Neuronal stem cell (in vitro differentiated cells): ENCODE data around the gene CYP2U1.

ENCODE experiments used
- DNase-seq: peaks from one replicate; pipeline ENCODE4 v3.0.0-alpha.2; 2013; ENCODE audit warnings: low spot score
- H2AFZ ChIP-seq: one replicate; pipeline ENCODE4 v1.6.1; 2013; ENCODE audit warnings: mild to moderate bottlenecking, low read length, inconsistent platforms
- H2AK5ac ChIP-seq: 2 replicates; pipeline ENCODE4 v1.6.1; 2013; ENCODE audit warnings: low read depth, mild to moderate bottlenecking, inconsistent platforms, low read length, moderate library complexity, mixed read lengths
- H2BK120ac ChIP-seq: 2 replicates; pipeline ENCODE4 v1.6.1; 2013; ENCODE audit warnings: low read depth, mild to moderate bottlenecking, inconsistent platforms, low read length, moderate library complexity, mixed read lengths
- H2BK12ac ChIP-seq: one replicate; pipeline ENCODE4 v1.6.1; 2013; ENCODE audit warnings: low read length, inconsistent platforms
- H2BK15ac ChIP-seq: 2 replicates; pipeline ENCODE4 v1.6.1; 2013; ENCODE audit warnings: mild to moderate bottlenecking, low read length, inconsistent platforms, mixed read lengths
- H2BK5ac ChIP-seq: one replicate; pipeline ENCODE4 v1.6.1; 2013; ENCODE audit warnings: inconsistent platforms, mild to moderate bottlenecking, low read length, moderate library complexity
- H3K14ac ChIP-seq: one replicate; pipeline ENCODE4 v1.6.1; 2013; ENCODE audit warnings: low read length, inconsistent platforms
- H3K18ac ChIP-seq: 2 replicates; pipeline ENCODE4 v1.6.1; 2013; ENCODE audit warnings: low read length, inconsistent platforms
- H3K23ac ChIP-seq: 2 replicates; pipeline ENCODE4 v1.6.1; 2013; ENCODE audit warnings: low read depth, mild to moderate bottlenecking, mixed read lengths, low read length, inconsistent platforms; ENCODE audit not compliant: poor library complexity
- H3K27ac ChIP-seq: replicated peaks from 3 replicates; pipeline ENCODE4 v1.5.1; 2013; ENCODE audit warnings: low read length, inconsistent platforms
- H3K27me3 ChIP-seq, 3 experiments: 2 replicates each; pipeline ENCODE4 v1.6.1; 2013; ENCODE audit warnings: low read length in 3 of 3, mild to moderate bottlenecking in 2 of 3, inconsistent platforms in 1 of 3, low read depth in 1 of 3, mixed read lengths in 1 of 3, moderate library complexity in 1 of 3; ENCODE audit not compliant: control insufficient read depth in 3 of 3, insufficient read depth in 3 of 3
- H3K36me3 ChIP-seq, 2 donors: replicated peaks in 1 of 2; 2 replicates each; pipeline ENCODE4 v1.6.1; 2013; ENCODE audit warnings: low read length in 2 of 2; ENCODE audit not compliant: control insufficient read depth in 2 of 2, insufficient read depth in 2 of 2
- H3K4ac ChIP-seq: 2 replicates; pipeline ENCODE4 v1.6.1; 2013; ENCODE audit warnings: inconsistent platforms, mild to moderate bottlenecking, low read length, moderate library complexity
- H3K4me1 ChIP-seq, 2 donors: 1 replicate in 1 of 2; 2 replicates in 1 of 2; pipeline ENCODE4 v1.6.1; 2013; ENCODE audit warnings: low read length in 2 of 2, low read depth in 1 of 2; ENCODE audit not compliant: control insufficient read depth in 2 of 2, insufficient read depth in 1 of 2
- H3K4me2 ChIP-seq: one replicate; pipeline ENCODE4 v1.6.1; 2013; ENCODE audit warnings: mild to moderate bottlenecking, low read length, inconsistent platforms; ENCODE audit not compliant: insufficient read depth, poor library complexity, severe bottlenecking
- H3K4me3 ChIP-seq, 2 donors: 2 replicates each; pipeline ENCODE4 v1.5.1; 2013; ENCODE audit warnings: low read length in 2 of 2, mild to moderate bottlenecking in 2 of 2, inconsistent platforms in 1 of 2, moderate library complexity in 1 of 2
- H3K79me1 ChIP-seq: one replicate; pipeline ENCODE4 v1.6.1; 2013; ENCODE audit warnings: low read depth, mild to moderate bottlenecking, inconsistent platforms, low read length, moderate library complexity
- H3K9ac ChIP-seq: one replicate; pipeline ENCODE4 v1.6.1; 2013; ENCODE audit warnings: mild to moderate bottlenecking, low read depth, low read length, inconsistent platforms; ENCODE audit not compliant: poor library complexity
- H3K9me3 ChIP-seq, 2 donors: replicated peaks in 1 of 2; 2 replicates each; pipeline versions ENCODE3 to v1.6.1; 2013; ENCODE audit warnings: low read length in 2 of 2, mild to moderate bottlenecking in 2 of 2, inconsistent platforms in 1 of 2, low read depth in 1 of 2, mixed read lengths in 1 of 2, moderate library complexity in 1 of 2; ENCODE audit not compliant: control insufficient read depth in 2 of 2, insufficient read depth in 1 of 2
- H4K8ac ChIP-seq: one replicate; pipeline ENCODE4 v1.6.1; 2013; ENCODE audit warnings: low read depth, mild to moderate bottlenecking, inconsistent platforms, low read length, moderate library complexity
- H4K91ac ChIP-seq: one replicate; pipeline ENCODE4 v1.6.1; 2013; ENCODE audit warnings: low read length, low read depth, mild to moderate bottlenecking, inconsistent platforms; ENCODE audit not compliant: poor library complexity
- WGBS, 2 donors: extraction: QIAGEN DNeasy Blood & Tissue Kit; methylation state at CpG; one replicate each; pipeline ENCODE4 v1.1.7; 2013; ENCODE audit warnings: missing lambda C conversion rate in 2 of 2, mixed read lengths in 1 of 2; ENCODE audit not compliant: insufficient read length in 2 of 2, insufficient replicate concordance in 1 of 2; ENCODE audit errors: extremely low coverage in 2 of 2; 5-methylcytosine and 5-hydroxymethylcytosine counted together

CYP2U1 gene

GRCh38 chr4:107945809-107946208 lies 14.5 kb downstream of the CYP2U1 start:
- WGBS, 2 donors: no CpG with 5 or more reads among the region's 3 CpGs
- Histone ChIP-seq H3K4me2 (no peak overlapping the region), H3K4ac (no peak overlapping the region), H3K23ac (no peak overlapping the region), H2BK120ac (no peak overlapping the region), H2AK5ac (no peak overlapping the region), H3K14ac (no peak overlapping the region), H3K4me3 (no peak overlapping the region), H3K9ac (no peak overlapping the region), H3K18ac (no peak overlapping the region), H2BK12ac (no peak overlapping the region), H4K8ac (no peak overlapping the region), H2AFZ (no peak overlapping the region), H2BK5ac (no peak overlapping the region), H3K9me3 (no peaks in the 10 kb centered on the region), H4K91ac (no peak overlapping the region), H3K27me3 (peaks cover 0 to 2% (median 0%) of the 10 kb centered on the region in 3 experiments), H3K79me1 (no peaks in the 10 kb centered on the region), H2BK15ac (no peak overlapping the region), H3K36me3 (peaks cover 5 to 34% of the 10 kb centered on the region in 2 donors), H3K27ac (no peak overlapping the region), H3K4me1 (no peaks in the 10 kb centered on the region)
- DNase-seq: no peak

- Histone ChIP-seq H2AFZ (no peak overlapping the region), H3K23ac (no peak overlapping the region), H3K27me3 (peaks cover 0 to 2% (median 0%) of the 10 kb centered on the region in 3 experiments), H3K4me3 (no peak overlapping the region), H3K4ac (no peak overlapping the region), H3K9me3 (peaks cover 0 to 2% of the 10 kb centered on the region in 2 donors), H3K79me1 (no peaks in the 10 kb centered on the region), H2BK120ac (no peak overlapping the region), H2BK15ac (no peak overlapping the region), H3K36me3 (peaks cover 4 to 30% of the 10 kb centered on the region in 2 donors), H3K14ac (no peak overlapping the region), H3K18ac (no peak overlapping the region), H3K9ac (no peak overlapping the region), H2BK12ac (no peak overlapping the region), H3K4me1 (no peaks in the 10 kb centered on the region), H3K4me2 (no peak overlapping the region), H3K27ac (no peak overlapping the region), H4K8ac (no peak overlapping the region), H2BK5ac (no peak overlapping the region), H4K91ac (no peak overlapping the region), H2AK5ac (no peak overlapping the region)
- no peak for DNase-seq
- no CpG with 5 or more reads among the region's 2 CpGs for WGBS, 2 donors
Measured at GRCh38 chr4:107950746-107951540, 19.6 kb downstream of the CYP2U1 start.

GRCh38 chr4:107951551-107951950 lies 20.2 kb downstream of the CYP2U1 start:
- no peak overlapping the region for H3K27ac ChIP-seq
- H3K18ac ChIP-seq: no peak overlapping the region

GRCh38 chr4:107956011-107956410 lies 24.7 kb downstream of the CYP2U1 start:
- Histone ChIP-seq H3K4me2 (no peak overlapping the region), H3K27me3 (no peaks in the 10 kb centered on the region), H3K9me3 (peaks cover 0 to 2% of the 10 kb centered on the region in 2 donors), H3K27ac (no peak overlapping the region), H2BK5ac (no peak overlapping the region), H3K18ac (no peak overlapping the region), H4K8ac (no peak overlapping the region), H3K36me3 (peaks cover 2 to 5% of the 10 kb centered on the region in 2 donors), H3K4me1 (no peaks in the 10 kb centered on the region), H3K4ac (no peak overlapping the region), H3K23ac (no peak overlapping the region), H4K91ac (no peak overlapping the region), H3K14ac (no peak overlapping the region), H2BK15ac (no peak overlapping the region), H3K4me3 (no peak overlapping the region), H2BK120ac (no peak overlapping the region), H2BK12ac (no peak overlapping the region), H2AFZ (no peak overlapping the region), H3K79me1 (no peaks in the 10 kb centered on the region), H3K9ac (no peak overlapping the region), H2AK5ac (no peak overlapping the region)
- no CpG with 5 or more reads among the region's 1 CpG for WGBS, 2 donors
- DNase-seq: no peak

More at GRCh38 chr4:107951551-107951950, 20.2 kb downstream of the CYP2U1 start:
- Histone ChIP-seq H3K4ac (no peak overlapping the region), H2BK5ac (no peak overlapping the region), H2AFZ (no peak overlapping the region), H2BK120ac (no peak overlapping the region), H3K9me3 (peaks cover 0 to 2% of the 10 kb centered on the region in 2 donors), H3K27me3 (peaks cover 0 to 2% (median 0%) of the 10 kb centered on the region in 3 experiments), H4K91ac (no peak overlapping the region), H2AK5ac (no peak overlapping the region), H3K4me1 (no peaks in the 10 kb centered on the region), H3K36me3 (peaks cover 4 to 29% of the 10 kb centered on the region in 2 donors), H3K79me1 (no peaks in the 10 kb centered on the region), H3K9ac (no peak overlapping the region), H3K23ac (no peak overlapping the region), H3K4me3 (no peak overlapping the region), H3K14ac (no peak overlapping the region), H2BK15ac (no peak overlapping the region), H3K4me2 (no peak overlapping the region), H4K8ac (no peak overlapping the region), H2BK12ac (no peak overlapping the region)
- DNase-seq: no peak
